H7 (cell line): ENCODE measurements around the gene SORCS1. TPM values are rescaled to one million over a fixed set of nuclear protein-coding genes. Genes with fewer than 3 reads are reported as not detected.

Experiments
- DNase-seq: peaks from one replicate; pipeline ENCODE4 v3.0.0; 2012
- H3K27me3 ChIP-seq: 2 replicates; pipeline ENCODE4 v1.6.0; 2011; ENCODE audit warnings: mild to moderate bottlenecking, low read length; ENCODE audit not compliant: control insufficient read depth, insufficient read depth
- H3K36me3 ChIP-seq: replicated peaks from 2 replicates; pipeline ENCODE4 v1.5.1; 2011; ENCODE audit warnings: low read length; ENCODE audit not compliant: control insufficient read depth, insufficient read depth
- H3K4me3 ChIP-seq: 2 replicates; pipeline ENCODE4 v1.5.1; 2011; ENCODE audit warnings: low read depth, mild to moderate bottlenecking, control low read depth, low read length, moderate library complexity; ENCODE audit not compliant: insufficient read depth
- total RNA-seq: library from RNA; depleted of rRNA; stranded (reverse); fragments of >200 nt; shearing (Covaris generic); gene quantifications from 2 replicates; pipeline ENCODE4 v1.2.3, GENCODE V29; 2014

The SORCS1 gene
- total RNA-seq, 1 experiment from 2014 or later = 1.3 TPM

GRCh38 chr10:106973288-106973687, 191.2 kb downstream of the SORCS1 start:
- Histone ChIP-seq H3K27me3 (no peaks in the 10 kb centered on the region), H3K36me3 (no peaks in the 10 kb centered on the region), H3K4me3 (no peak overlapping the region)
- no peak for DNase-seq

DNA sequence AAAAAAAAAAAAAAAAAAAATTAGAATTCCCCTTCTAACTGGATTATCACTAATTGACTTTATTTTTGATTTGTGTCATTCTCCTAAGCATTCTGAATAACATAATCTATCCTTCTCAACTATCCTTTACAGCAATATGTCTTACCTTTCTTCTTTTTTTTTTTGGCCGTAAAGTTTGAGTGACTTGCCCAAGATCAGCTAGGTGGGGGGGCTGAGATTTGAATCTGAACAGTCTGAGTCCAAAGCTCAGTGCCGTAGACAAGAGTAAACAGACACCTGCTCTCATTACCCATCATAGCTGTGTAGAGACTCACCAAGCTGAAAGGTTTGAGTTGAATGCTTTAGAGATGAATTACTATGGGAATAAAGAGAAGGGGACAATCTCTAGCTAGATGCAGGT, 192.1 kb downstream of the SORCS1 start:
- Histone ChIP-seq H3K36me3 (no peaks in the 10 kb centered on the region), H3K27me3 (no peaks in the 10 kb centered on the region), H3K4me3 (no peak overlapping the region)
- DNase-seq = no peak

- DNase-seq = no peak
- H3K4me3 ChIP-seq = no peak overlapping the region
- H3K36me3 ChIP-seq = no peaks in the 10 kb centered on the region
- H3K27me3 ChIP-seq = no peaks in the 10 kb centered on the region
Measured at GRCh38 chr10:106971411-106971831, 193.1 kb downstream of the SORCS1 start.

- no peak for DNase-seq
- Histone ChIP-seq H3K27me3 (no peaks in the 10 kb centered on the region), H3K36me3 (no peaks in the 10 kb centered on the region), H3K4me3 (no peak overlapping the region)
Measured at GRCh38 chr10:106967452-106967851, 197.1 kb downstream of the SORCS1 start.

DNA sequence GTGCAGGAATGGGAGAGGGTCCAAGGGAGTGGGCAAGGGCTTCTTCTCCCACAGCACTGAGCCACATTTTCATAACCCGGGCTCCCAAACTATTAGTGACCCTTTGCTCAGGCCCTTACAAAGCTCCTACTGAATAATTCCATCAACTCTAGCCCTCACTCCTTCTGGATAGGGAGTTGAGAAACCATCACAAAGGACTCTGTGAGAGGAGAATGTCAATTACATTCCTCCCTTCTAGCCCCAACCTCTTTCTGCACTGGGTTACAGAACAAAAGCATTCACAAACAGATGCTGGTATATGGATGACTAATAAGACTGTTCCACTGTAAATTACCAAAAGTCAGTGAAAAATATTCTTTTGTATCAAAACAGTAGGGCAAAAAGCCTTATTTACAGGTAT, 203.7 kb downstream of the SORCS1 start:
- Histone ChIP-seq H3K27me3 (no peaks in the 10 kb centered on the region), H3K36me3 (no peaks in the 10 kb centered on the region), H3K4me3 (no peak overlapping the region)
- DNase-seq = peak; percentile 22

GRCh38 chr10:106959521-106959920, 205.0 kb downstream of the SORCS1 start:
- Histone ChIP-seq H3K27me3 (no peaks in the 10 kb centered on the region), H3K36me3 (no peaks in the 10 kb centered on the region), H3K4me3 (no peak overlapping the region)
- no peak for DNase-seq

DNA sequence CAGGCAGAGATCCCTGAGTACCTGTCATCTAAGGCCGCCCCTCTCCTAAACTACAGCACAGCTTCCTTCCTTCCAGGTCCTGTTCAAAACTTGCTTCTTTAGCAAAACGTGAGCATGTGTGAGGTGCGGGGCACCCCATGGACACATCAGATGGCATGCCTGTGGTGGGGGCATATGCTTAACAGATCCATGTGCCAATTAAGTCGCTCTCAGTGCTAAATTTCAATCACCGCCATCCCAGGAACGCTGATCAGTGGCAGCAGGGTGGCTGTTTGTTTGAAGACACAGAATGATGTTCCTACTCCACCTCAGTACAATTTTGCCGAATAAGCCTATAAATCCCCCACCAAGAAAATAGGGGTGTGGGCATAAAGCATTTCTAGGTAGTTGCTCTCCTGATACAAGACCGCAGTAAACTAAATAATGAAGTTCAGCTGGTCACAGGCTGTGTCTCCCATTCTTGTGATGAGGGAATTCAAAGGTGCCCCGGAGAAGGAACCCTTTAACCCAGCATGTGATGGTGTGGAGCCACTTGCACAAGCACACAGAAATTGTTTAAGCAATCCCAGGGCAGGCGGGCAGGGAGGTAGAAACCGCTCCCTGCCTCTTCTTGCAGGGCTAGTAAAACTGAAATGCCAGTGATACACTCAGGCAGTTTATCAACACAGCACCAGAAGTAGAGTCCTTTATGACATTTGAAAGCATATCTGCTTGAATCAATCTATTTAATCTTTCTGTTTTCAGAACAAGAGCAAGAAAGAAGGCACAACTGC, 205.7 kb downstream of the SORCS1 start:
- DNase-seq = no peak
- Histone ChIP-seq H3K4me3 (no peak overlapping the region), H3K36me3 (no peaks in the 10 kb centered on the region), H3K27me3 (no peaks in the 10 kb centered on the region)

DNA sequence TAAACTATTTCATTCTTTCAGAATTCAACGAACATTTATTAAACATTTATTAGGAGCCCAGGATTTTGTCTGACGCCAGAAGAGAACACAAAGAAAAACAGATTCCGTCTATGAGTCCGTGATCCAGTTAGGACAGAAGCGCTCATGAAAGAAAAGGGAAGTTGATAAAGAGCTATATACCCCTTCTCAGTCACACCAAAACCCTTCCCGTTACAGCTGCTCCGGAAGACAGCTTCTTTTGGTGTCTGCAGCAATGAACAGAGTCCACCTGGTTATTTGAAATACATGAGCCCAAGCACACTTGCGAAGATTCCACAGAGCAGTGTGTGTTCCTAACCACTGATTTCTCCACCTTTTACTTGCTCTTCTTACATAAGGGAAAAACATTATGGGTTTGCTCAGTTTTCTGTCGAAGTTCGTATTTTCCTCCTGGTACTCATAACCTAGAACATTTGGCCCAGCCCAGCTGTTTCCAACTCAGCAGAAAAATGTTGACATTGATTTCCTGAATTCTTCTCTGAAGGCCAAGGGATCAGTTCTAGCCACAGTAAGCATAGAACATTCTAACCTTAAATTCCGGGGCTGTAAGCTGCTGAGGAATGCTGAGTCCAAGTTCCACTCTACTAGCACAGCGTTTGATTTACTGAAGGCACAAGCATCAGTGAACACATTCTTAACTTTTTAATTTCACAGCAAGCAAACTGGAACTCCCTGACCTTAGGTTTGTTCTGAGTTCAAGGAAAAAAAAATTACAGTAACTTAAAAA, 206.5 kb downstream of the SORCS1 start:
- Histone ChIP-seq H3K36me3 (no peaks in the 10 kb centered on the region), H3K27me3 (no peaks in the 10 kb centered on the region), H3K4me3 (no peak overlapping the region)
- DNase-seq = no peak

- Histone ChIP-seq H3K4me3 (no peak overlapping the region), H3K27me3 (no peaks in the 10 kb centered on the region), H3K36me3 (no peaks in the 10 kb centered on the region)
- DNase-seq = peak; percentile 39
Measured at GRCh38 chr10:106956216-106956915, 208.1 kb downstream of the SORCS1 start.

DNA sequence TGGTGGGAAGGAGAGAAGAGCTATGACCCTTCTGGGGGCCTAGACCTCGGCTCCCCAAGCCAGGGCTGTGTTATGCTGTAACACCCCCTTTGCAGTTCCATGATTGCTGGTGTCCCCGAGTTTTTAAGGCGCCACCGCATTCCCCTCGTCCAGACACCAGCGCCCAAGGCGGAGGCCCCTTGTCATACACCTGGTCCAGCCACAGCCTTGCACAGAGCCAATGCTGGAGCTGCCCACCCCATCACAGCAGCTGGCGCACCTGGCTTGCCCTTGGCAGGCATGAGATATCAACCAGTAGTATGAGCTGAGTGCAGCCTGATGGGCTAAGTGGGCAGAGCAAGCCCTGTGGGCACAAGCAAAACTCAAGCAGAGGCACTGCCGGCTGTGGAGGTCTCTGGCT, 209.4 kb downstream of the SORCS1 start:
- H3K27me3 ChIP-seq = no peaks in the 10 kb centered on the region
- no peak overlapping the region for H3K4me3 ChIP-seq
- no peaks in the 10 kb centered on the region for H3K36me3 ChIP-seq
- DNase-seq = no peak

DNA sequence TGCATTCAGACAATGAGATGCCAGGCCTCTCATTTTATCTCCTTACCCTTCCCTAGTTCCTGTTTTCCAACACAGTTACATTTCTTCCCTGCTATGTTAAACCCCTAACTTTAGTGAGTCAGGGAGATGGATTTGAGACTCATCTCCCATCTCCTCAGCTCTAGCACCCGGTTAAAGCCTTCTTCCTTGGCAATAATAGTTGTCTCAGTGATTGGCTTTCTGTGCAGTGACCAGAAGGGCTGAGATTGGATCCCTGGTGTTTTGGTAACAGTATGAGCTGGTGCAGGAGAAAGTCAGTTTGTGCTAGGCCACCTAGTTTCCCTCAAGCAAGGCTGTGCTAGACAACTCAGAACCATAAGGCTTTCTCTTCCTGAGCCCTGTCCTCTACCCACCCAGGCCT, 212.5 kb downstream of the SORCS1 start:
- Histone ChIP-seq H3K4me3 (no peak overlapping the region), H3K36me3 (no peaks in the 10 kb centered on the region), H3K27me3 (no peaks in the 10 kb centered on the region)
- DNase-seq = no peak

- Histone ChIP-seq H3K36me3 (no peaks in the 10 kb centered on the region), H3K4me3 (no peak overlapping the region), H3K27me3 (no peaks in the 10 kb centered on the region)
- DNase-seq = no peak
Measured at GRCh38 chr10:106949680-106950478, 214.6 kb downstream of the SORCS1 start.

DNA sequence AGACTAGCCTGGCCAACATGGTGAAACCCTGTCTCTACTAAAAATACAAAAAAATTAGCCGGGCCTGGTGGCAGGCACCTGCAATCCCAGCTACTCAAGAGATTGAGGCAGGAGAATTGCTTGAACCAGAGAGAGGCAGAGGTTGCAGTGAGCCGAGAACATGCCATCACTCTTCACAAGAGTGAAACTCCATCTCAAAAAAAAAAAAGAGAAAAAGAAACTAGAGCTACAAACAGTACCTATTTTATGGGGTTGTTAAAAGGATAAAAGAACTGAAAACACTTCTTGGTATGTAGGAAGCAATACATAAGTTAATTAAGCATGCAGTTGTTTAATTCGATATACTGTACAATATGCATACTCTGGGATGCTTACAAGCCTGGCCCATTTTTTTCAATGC, 216.9 kb downstream of the SORCS1 start:
- Histone ChIP-seq H3K27me3 (no peaks in the 10 kb centered on the region), H3K36me3 (no peaks in the 10 kb centered on the region), H3K4me3 (no peak overlapping the region)
- DNase-seq = no peak

DNA sequence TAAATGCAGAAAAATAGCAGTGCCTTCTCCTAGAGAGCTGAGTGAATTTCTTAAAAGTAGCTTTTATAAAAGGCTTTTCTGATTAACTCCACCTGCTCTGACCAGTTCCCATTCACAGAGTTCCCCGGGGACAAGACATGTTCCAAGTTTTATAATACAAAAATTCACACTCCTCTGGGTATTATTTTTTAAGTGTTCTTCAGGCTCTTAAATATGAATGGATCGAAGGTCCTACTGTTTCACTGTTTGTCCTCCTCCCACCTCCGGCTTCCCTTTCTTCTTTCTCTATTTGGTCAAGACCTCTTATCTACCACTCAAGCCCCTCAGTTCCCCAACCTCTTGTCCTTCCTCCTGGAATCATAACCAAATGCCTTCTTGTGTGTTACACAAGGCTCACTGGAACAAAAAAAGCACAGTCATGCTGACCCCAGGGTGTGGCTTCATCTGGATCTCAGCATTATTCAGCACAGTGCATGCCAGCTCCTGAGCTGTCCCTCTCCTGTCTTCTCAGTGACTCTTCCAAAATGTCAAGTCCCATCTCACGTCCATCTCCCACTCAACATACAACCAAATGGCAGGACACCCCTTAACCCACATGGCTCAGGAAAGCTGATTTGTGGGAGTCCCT, 222.4 kb downstream of the SORCS1 start:
- H3K27me3 ChIP-seq = no peaks in the 10 kb centered on the region
- no peak for DNase-seq
- no peak overlapping the region for H3K4me3 ChIP-seq
- no peaks in the 10 kb centered on the region for H3K36me3 ChIP-seq
